GM23338 (cell line): ENCODE results near the gene TGFBRAP1.

Source experiments
- CTCF ChIP-seq, 2 experiments: fragments of 200-600 bp in 1 of 2; sonication (generic) in 1 of 2; conservative IDR thresholded peaks; 2 replicates each; pipeline versions ENCODE4 v1.5.1 to v1.6.1; 2016 to 2017; ENCODE audit warnings: antibody characterized with exemption in 2 of 2, low read depth in 2 of 2, mild to moderate bottlenecking in 2 of 2, moderate library complexity in 1 of 2
- EZH2 ChIP-seq: fragments of 200-600 bp; sonication (generic); IDR thresholded peaks from one replicate; pipeline ENCODE4 v1.8.0; 2017; ENCODE audit warnings: antibody characterized with exemption, mild to moderate bottlenecking, low read depth; ENCODE audit not compliant: unreplicated experiment
- EZH2phosphoT487 ChIP-seq: fragments of 200-600 bp; sonication (generic); IDR thresholded peaks from one replicate; pipeline ENCODE4 v1.8.1; 2018; ENCODE audit warnings: antibody characterized with exemption; ENCODE audit not compliant: unreplicated experiment
- JUNB ChIP-seq: IDR thresholded peaks from one replicate; pipeline ENCODE4 v1.6.1; 2016; ENCODE audit warnings: antibody characterized with exemption; ENCODE audit not compliant: unreplicated experiment
- NANOG ChIP-seq: IDR thresholded peaks from 2 replicates; pipeline ENCODE4 v1.6.1; 2016; ENCODE audit warnings: antibody characterized with exemption, borderline replicate concordance
- POLR2AphosphoS5 ChIP-seq: IDR thresholded peaks from 2 replicates; pipeline ENCODE4 v1.6.1; 2016; ENCODE audit warnings: antibody characterized with exemption, low read depth
- REST ChIP-seq: IDR thresholded peaks from one replicate; pipeline ENCODE4 v1.6.1; 2018; ENCODE audit warnings: antibody characterized with exemption; ENCODE audit not compliant: unreplicated experiment
- ZNF462 ChIP-seq: fragments of 250-450 bp; sonication (Bioruptor Pico); IDR thresholded peaks from 2 replicates; pipeline ENCODE4 v1.5.0; 2020; ENCODE audit warnings: mild to moderate bottlenecking, moderate library complexity

DNA sequence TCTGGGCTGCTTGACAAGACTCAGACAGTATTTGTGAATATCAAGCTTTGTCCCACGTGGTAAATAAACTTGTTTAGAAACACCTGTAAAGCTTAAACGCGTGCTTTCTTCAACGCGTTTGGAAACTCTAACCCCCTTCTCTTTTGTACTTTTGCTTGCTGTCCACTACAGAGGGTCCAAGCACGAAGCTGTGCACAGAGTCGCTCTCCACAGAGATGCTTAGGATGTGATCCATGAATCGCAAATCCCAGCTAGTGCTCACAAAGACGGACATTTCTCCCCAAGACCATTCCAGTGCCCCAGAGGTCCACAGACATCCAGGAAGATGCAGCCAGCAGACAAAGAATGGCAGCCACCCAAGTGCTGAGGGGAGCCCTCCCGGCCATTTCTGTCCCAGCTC lies 88.1 kb downstream of the TGFBRAP1 start, which contains the start of gene GPR45:
- no peak for TF ChIP-seq CTCF (conservative IDR thresholded peaks at IDR 0.05; ENCODE audit: low read depth in 2 of 2)
- TF ChIP-seq POLR2AphosphoS5, result no peak
- TF ChIP-seq JUNB, result no peak
- no peak for TF ChIP-seq EZH2phosphoT487
- no peak for TF ChIP-seq ZNF462
- no peak for TF ChIP-seq NANOG
- no peak for TF ChIP-seq REST
- no peak for TF ChIP-seq EZH2
